H1 (cell line): Measurements from ENCODE around the gene CMSS1. TPM values are rescaled to one million over a fixed set of nuclear protein-coding genes. Genes with fewer than 3 reads are reported as not detected.

Source experiments
- CTCF ChIA-PET: fragments of 300-600 bp; sonication (Branson Sonifier 250); formaldehyde crosslinking; loops from one replicate; lab custom pipeline; 2021; ENCODE audit not compliant: partially characterized antibody; lab: Charles Lee
- POLR2A ChIA-PET: fragments of 300-600 bp; sonication (Branson Sonifier 250); formaldehyde crosslinking; loops from one replicate; lab custom pipeline; 2021; ENCODE audit warnings: inconsistent platforms; ENCODE audit not compliant: partially characterized antibody; lab: Charles Lee
- DNase-seq, 2 experiments: peaks; one replicate each; pipeline versions ENCODE4 v3.0.0 to v3.0.0-alpha.2; 2010 to 2022; ENCODE audit warnings: low spot score in 2 of 2, low read depth in 1 of 2, mixed read lengths in 1 of 2
- FAIRE-seq: peaks from 2 replicates; lab custom pipeline; 2011; peaks lifted over from hg19 to GRCh38; lab: Jason Lieb, UNC
- H2AFZ ChIP-seq: 2 replicates; pipeline ENCODE4 v1.8.1; 2012; ENCODE audit warnings: low read length, inconsistent platforms
- H2AK5ac ChIP-seq: 2 replicates; pipeline ENCODE4 v1.6.1; 2013; ENCODE audit warnings: low read depth, low read length
- H2BK120ac ChIP-seq: replicated peaks from 2 replicates; pipeline ENCODE3; 2013; ENCODE audit warnings: low read depth, low read length, inconsistent platforms
- H2BK12ac ChIP-seq: 2 replicates; pipeline ENCODE4 v1.6.1; 2013; ENCODE audit warnings: low read depth, low read length
- H2BK15ac ChIP-seq: 2 replicates; pipeline ENCODE4 v1.6.1; 2013; ENCODE audit warnings: low read length
- H2BK20ac ChIP-seq: 2 replicates; pipeline ENCODE4 v1.6.1; 2013; ENCODE audit warnings: low read length
- H2BK5ac ChIP-seq: 2 replicates; pipeline ENCODE4 v1.6.1; 2013; ENCODE audit warnings: low read depth, low read length
- H3K14ac ChIP-seq: 2 replicates; pipeline ENCODE4 v1.6.1; 2013; ENCODE audit warnings: inconsistent platforms; ENCODE audit not compliant: insufficient read length
- H3K18ac ChIP-seq: 2 replicates; pipeline ENCODE4 v1.6.1; 2013; ENCODE audit warnings: low read length; ENCODE audit errors: extremely low read depth
- H3K23ac ChIP-seq: 2 replicates; pipeline ENCODE4 v1.6.1; 2013; ENCODE audit warnings: inconsistent platforms; ENCODE audit not compliant: insufficient read length
- H3K23me2 ChIP-seq: 2 replicates; pipeline ENCODE4 v1.6.1; 2013; ENCODE audit warnings: low read depth, low read length
- H3K27ac ChIP-seq: 2 replicates; pipeline ENCODE4 v1.6.1; 2011; ENCODE audit warnings: low read depth, low read length, inconsistent platforms
- H3K27me3 ChIP-seq, 4 experiments: replicated peaks in 1 of 4; 1 replicate in 1 of 4; 2 replicates in 3 of 4; pipeline versions ENCODE4 v1.6.1 to v1.8.1; 2011 to 2013; ENCODE audit warnings: low read length in 3 of 4, mild to moderate bottlenecking in 3 of 4, inconsistent platforms in 2 of 4, mixed read lengths in 2 of 4, moderate library complexity in 1 of 4; ENCODE audit not compliant: control insufficient read depth in 3 of 4, insufficient read depth in 3 of 4; ENCODE audit errors: extremely low read depth in 1 of 4
- H3K36me3 ChIP-seq, 4 experiments: 2 replicates each; pipeline versions ENCODE4 v1.6.1 to v1.8.1; 2011 to 2013; ENCODE audit warnings: mild to moderate bottlenecking in 4 of 4, low read length in 3 of 4, moderate library complexity in 2 of 4, control low read depth in 1 of 4, inconsistent platforms in 1 of 4; ENCODE audit not compliant: insufficient read depth in 4 of 4, control insufficient read depth in 2 of 4
- H3K4ac ChIP-seq: replicated peaks from 2 replicates; pipeline ENCODE3; 2013; ENCODE audit warnings: low read length, low read depth, mixed read lengths, inconsistent platforms; ENCODE audit not compliant: insufficient read length
- H3K4me1 ChIP-seq, 4 experiments: replicated peaks in 1 of 4; 1 replicate in 1 of 4; 2 replicates in 3 of 4; pipeline versions ENCODE4 v1.6.1 to v1.8.1; 2011 to 2013; ENCODE audit warnings: low read length in 3 of 4, inconsistent platforms in 2 of 4, mixed read lengths in 1 of 4; ENCODE audit not compliant: insufficient read depth in 4 of 4, control insufficient read depth in 3 of 4
- H3K4me2 ChIP-seq, 2 experiments: 2 replicates each; pipeline versions ENCODE4 v1.6.1 to v1.8.1; 2011 to 2013; ENCODE audit warnings: low read depth in 2 of 2, low read length in 2 of 2, control low read depth in 1 of 2, inconsistent platforms in 1 of 2, mild to moderate bottlenecking in 1 of 2; ENCODE audit not compliant: insufficient read depth in 1 of 2
- H3K4me3 ChIP-seq, 4 experiments: fragments of 200-600, 300-600 bp in 1 of 4; sonication (generic), shearing (Covaris generic), sonication (Bioruptor Twin) in 1 of 4; 2 replicates each; pipeline versions ENCODE4 v1.5.1 to v1.8.1; 2011 to 2016; ENCODE audit warnings: low read length in 4 of 4, low read depth in 3 of 4, control low read depth in 2 of 4, inconsistent platforms in 2 of 4, mild to moderate bottlenecking in 2 of 4, mixed read lengths in 1 of 4, moderate library complexity in 1 of 4; ENCODE audit not compliant: insufficient read depth in 2 of 4; ENCODE audit errors: extremely low read depth in 1 of 4
- H3K56ac ChIP-seq: replicated peaks from 2 replicates; pipeline ENCODE3; 2013; ENCODE audit warnings: low read depth, mild to moderate bottlenecking, mixed read lengths, low read length, inconsistent platforms; ENCODE audit not compliant: insufficient read length
- H3K79me1 ChIP-seq: 2 replicates; pipeline ENCODE4 v1.6.1; 2013; ENCODE audit warnings: low read depth, low read length, control low read depth
- H3K79me2 ChIP-seq, 2 experiments: 2 replicates each; pipeline versions ENCODE4 v1.6.1 to v1.8.1; 2012 to 2013; ENCODE audit warnings: low read length in 2 of 2, mild to moderate bottlenecking in 2 of 2, inconsistent platforms in 1 of 2; ENCODE audit not compliant: insufficient read depth in 2 of 2, control insufficient read depth in 1 of 2
- H3K9ac ChIP-seq, 4 experiments: replicated peaks in 1 of 4; 1 replicate in 1 of 4; 2 replicates in 3 of 4; pipeline versions ENCODE4 v1.6.1 to v1.8.1; 2011 to 2013; ENCODE audit warnings: low read depth in 3 of 4, low read length in 3 of 4, control low read depth in 2 of 4, mild to moderate bottlenecking in 2 of 4, moderate library complexity in 2 of 4, inconsistent platforms in 1 of 4; ENCODE audit errors: extremely low read depth in 1 of 4
- H3K9me3 ChIP-seq, 2 experiments: 2 replicates each; pipeline versions ENCODE4 v1.6.1 to v1.8.1; 2012 to 2013; ENCODE audit warnings: mild to moderate bottlenecking in 2 of 2, moderate library complexity in 2 of 2, control low read depth in 1 of 2, inconsistent platforms in 1 of 2, low read depth in 1 of 2, low read length in 1 of 2, mixed read lengths in 1 of 2; ENCODE audit not compliant: insufficient read depth in 2 of 2
- H4K20me1 ChIP-seq, 2 experiments: replicated peaks in 1 of 2; 2 replicates each; pipeline versions ENCODE3 to v1.8.1; 2011 to 2013; ENCODE audit warnings: inconsistent platforms in 2 of 2, low read length in 2 of 2, mild to moderate bottlenecking in 1 of 2; ENCODE audit not compliant: insufficient read depth in 2 of 2, control insufficient read depth in 1 of 2
- H4K5ac ChIP-seq: 2 replicates; pipeline ENCODE4 v1.6.1; 2013; ENCODE audit warnings: low read length, low read depth, mixed read lengths, inconsistent platforms; ENCODE audit not compliant: insufficient read length
- H4K8ac ChIP-seq: 2 replicates; pipeline ENCODE4 v1.8.0; 2013; ENCODE audit warnings: mild to moderate bottlenecking, moderate library complexity, low read length, inconsistent platforms; ENCODE audit not compliant: insufficient read depth; ENCODE audit errors: extremely low read depth
- H4K91ac ChIP-seq: replicated peaks from 2 replicates; pipeline ENCODE3; 2013; ENCODE audit warnings: low read length, mixed read lengths, inconsistent platforms; ENCODE audit not compliant: insufficient read length
- HDAC6 ChIP-seq: IDR thresholded peaks from one replicate; pipeline ENCODE4 v1.7.1; 2012; ENCODE audit warnings: low read depth, mild to moderate bottlenecking, inconsistent platforms, low read length, moderate library complexity
- RXRA ChIP-seq: IDR thresholded peaks from 2 replicates; pipeline ENCODE4 v1.6.1; 2011; ENCODE audit warnings: low read depth, mild to moderate bottlenecking, low read length, moderate library complexity; ENCODE audit not compliant: insufficient read depth
- WGBS, 2 experiments: shearing (Covaris generic) in 1 of 2; methylation state at CpG; one replicate each; pipeline versions ENCODE4 v1.1.6 to v1.1.7; 2013 to 2015; ENCODE audit warnings: low lambda C conversion rate in 2 of 2, mixed read lengths in 2 of 2, inconsistent platforms in 1 of 2, low coverage in 1 of 2, missing lambda C conversion rate in 1 of 2; ENCODE audit not compliant: insufficient replicate concordance in 2 of 2, insufficient coverage in 1 of 2, insufficient read length in 1 of 2; ENCODE audit errors: extremely low coverage in 1 of 2, missing lambda C conversion rate in 1 of 2; 5-methylcytosine and 5-hydroxymethylcytosine counted together
- polyA plus RNA-seq, 7 experiments: library from polyadenylated mRNA; depleted of rRNA in 3 of 7; stranded (reverse) in 5 of 7; unstranded in 2 of 7; fragments of >200 nt in 5 of 7; fragments of 200-250 nt in 2 of 7; gene quantifications; 1 replicate in 5 of 7; 2 replicates in 1 of 7; 4 replicates in 1 of 7; pipeline versions ENCODE4 v1.2.1 to v1.2.3, GENCODE V29; 2011 to 2013; ENCODE audit warnings: missing spikeins in 2 of 7, mixed read lengths in 2 of 7
- total RNA-seq: library from RNA; stranded (reverse); fragmentation: NEBNext Ultra II Directional; extraction: Animal tissue kit (Norgen Biotek cat#: 25700); gene quantifications from 2 replicates; pipeline ENCODE4 v1.2.1, GENCODE V29; 2021

Gene CMSS1
- total and polyA plus RNA-seq, 2 of the 8 experiments (the other 6 are each of a cell fraction or from before 2014, with no cell fraction given): 15.2 to 75.1 TPM

- TF ChIP-seq HDAC6 (no peak), RXRA (no peak)
- Histone ChIP-seq H3K79me1 (no peaks in the 10 kb centered on the region; the same call in 1 of the 2 replicates), H3K14ac (no peak overlapping the region), H3K4me1 (no peaks in the 10 kb centered on the region; a peak in 1 of 7 replicates), H2AK5ac (no peak overlapping the region), H4K20me1 (peaks cover 3 to 8% of the 10 kb centered on the region in 2 experiments), H3K4ac (no peak overlapping the region), H3K18ac (no peak overlapping the region), H3K9me3 (no peaks in the 10 kb centered on the region), H3K27ac (no peak overlapping the region), H3K23ac (no peak overlapping the region), H4K5ac (no peak overlapping the region), H2BK120ac (no peak overlapping the region), H3K27me3 (peaks cover 11 to 39% (median 19%) of the 10 kb centered on the region in 4 experiments), H2BK20ac (no peak overlapping the region), H4K8ac (no peak overlapping the region), H2BK12ac (no peak overlapping the region), H2BK15ac (no peak overlapping the region), H2BK5ac (no peak overlapping the region), H3K56ac (no peak overlapping the region), H3K9ac (no peak overlapping the region), H3K79me2 (no peaks in the 10 kb centered on the region), H4K91ac (no peak overlapping the region), H3K36me3 (no peaks in the 10 kb centered on the region), H3K23me2 (no peaks in the 10 kb centered on the region), H3K4me3 (no peak overlapping the region), H2AFZ (no peak overlapping the region), H3K4me2 (no peak overlapping the region)
- 97% methylated on average over 2 of the region's 2 CpGs; no CpG with 5 or more reads in 1 of the 2 experiments for WGBS, 2 experiments
- DNase-seq: no peak
- POLR2A ChIA-PET: no interaction called here
- CTCF ChIA-PET: no interaction called here
- FAIRE-seq: no peak
Observed at GRCh38 chr3:99881121-99881524, 63.5 kb downstream of the CMSS1 start.
